Measurements from ENCODE around the gene OR1C1. TPM values are rescaled to one million over a fixed set of nuclear protein-coding genes. Genes with fewer than 3 reads are reported as not detected.
"Not testable (repeated sequence)": the region's sequence is repeated elsewhere in the genome, so short reads cannot be mapped to it uniquely, and the experiment has no call there.

OR1C1 gene
- total RNA-seq, 6 experiments from 2014 or later: not detected

DNA sequence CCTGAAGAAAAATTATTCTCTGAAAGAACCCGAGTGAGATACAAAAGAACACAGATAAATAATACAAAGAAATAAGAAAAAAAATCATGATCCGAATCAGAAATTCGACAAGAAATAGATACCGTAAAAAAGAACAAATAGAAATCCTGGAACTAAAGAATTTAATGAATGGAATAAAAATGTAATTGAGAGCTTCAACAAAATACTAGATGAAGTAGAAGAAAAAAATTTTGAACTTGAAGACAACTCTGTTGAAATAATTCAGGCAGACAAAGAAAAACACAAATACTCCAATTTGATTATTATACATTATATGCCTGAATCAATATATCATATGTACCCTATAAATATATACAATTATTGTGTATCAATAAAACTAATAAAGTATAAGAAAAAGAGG lies 39.1 kb downstream of the OR1C1 start:
- Mint-ChIP-seq H3K9me3 (peaks cover 12% of the 10 kb centered on the region), H3K36me3 (ENCODE audit: low read depth) (no peaks in the 10 kb centered on the region), H3K27ac (no peak overlapping the region), H3K27me3 (ENCODE audit: insufficient read depth) (no peaks in the 10 kb centered on the region; the same call in 1 of the 2 replicates), H3K4me3 (no peak overlapping the region), H3K4me1 (ENCODE audit: low read depth) (no peaks in the 10 kb centered on the region)
- TF ChIP-seq, protein P1, sequence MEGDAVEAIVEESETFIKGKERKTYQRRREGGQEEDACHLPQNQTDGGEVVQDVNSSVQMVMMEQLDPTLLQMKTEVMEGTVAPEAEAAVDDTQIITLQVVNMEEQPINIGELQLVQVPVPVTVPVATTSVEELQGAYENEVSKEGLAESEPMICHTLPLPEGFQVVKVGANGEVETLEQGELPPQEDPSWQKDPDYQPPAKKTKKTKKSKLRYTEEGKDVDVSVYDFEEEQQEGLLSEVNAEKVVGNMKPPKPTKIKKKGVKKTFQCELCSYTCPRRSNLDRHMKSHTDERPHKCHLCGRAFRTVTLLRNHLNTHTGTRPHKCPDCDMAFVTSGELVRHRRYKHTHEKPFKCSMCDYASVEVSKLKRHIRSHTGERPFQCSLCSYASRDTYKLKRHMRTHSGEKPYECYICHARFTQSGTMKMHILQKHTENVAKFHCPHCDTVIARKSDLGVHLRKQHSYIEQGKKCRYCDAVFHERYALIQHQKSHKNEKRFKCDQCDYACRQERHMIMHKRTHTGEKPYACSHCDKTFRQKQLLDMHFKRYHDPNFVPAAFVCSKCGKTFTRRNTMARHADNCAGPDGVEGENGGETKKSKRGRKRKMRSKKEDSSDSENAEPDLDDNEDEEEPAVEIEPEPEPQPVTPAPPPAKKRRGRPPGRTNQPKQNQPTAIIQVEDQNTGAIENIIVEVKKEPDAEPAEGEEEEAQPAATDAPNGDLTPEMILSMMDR (IDR thresholded peaks at IDR 0.05): no peak
- DNase-seq: no peak

DNA sequence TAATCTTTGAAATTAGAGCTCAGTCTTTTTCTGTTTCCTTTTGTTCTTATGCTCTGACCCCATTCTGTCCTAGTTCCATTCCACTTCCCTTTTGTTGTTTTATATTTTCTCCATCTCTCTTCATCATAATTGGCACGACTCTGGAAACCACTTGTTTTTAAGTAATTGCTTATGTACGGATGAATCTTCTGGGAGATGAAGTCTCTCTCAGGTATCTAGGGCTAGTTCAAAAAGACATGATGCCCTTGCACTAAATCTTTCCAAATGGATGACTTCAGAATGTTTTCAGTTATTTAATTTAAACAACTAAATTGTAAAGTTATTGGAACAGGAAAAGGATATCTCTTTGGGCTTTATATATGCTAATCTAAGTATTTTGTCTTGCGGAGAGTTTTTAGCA lies 43.8 kb downstream of the OR1C1 start, which contains the start of gene OR6F1:
Gene OR6F1, minus strand, starts transcription at position 101 of the 400 bp plus-strand sequence. CDS start 3,891 bp downstream, outside the sequence.
- Mint-ChIP-seq H3K27ac (no peak within 1 kb of the TSS), H3K4me3 (no peak within 1 kb of the TSS; the same call in 1 of the 2 replicates), H3K27me3 (ENCODE audit: insufficient read depth) (no peaks in the 10 kb centered on the region; the same call in 1 of the 2 replicates), H3K36me3 (ENCODE audit: low read depth) (no peaks in the 10 kb centered on the region), H3K9me3 (peaks cover 16% of the 10 kb centered on the region), H3K4me1 (ENCODE audit: low read depth) (no peaks in the 10 kb centered on the region)
- TF ChIP-seq, protein P1 (IDR thresholded peaks at IDR 0.05): no peak
- DNase-seq: no peak

DNA sequence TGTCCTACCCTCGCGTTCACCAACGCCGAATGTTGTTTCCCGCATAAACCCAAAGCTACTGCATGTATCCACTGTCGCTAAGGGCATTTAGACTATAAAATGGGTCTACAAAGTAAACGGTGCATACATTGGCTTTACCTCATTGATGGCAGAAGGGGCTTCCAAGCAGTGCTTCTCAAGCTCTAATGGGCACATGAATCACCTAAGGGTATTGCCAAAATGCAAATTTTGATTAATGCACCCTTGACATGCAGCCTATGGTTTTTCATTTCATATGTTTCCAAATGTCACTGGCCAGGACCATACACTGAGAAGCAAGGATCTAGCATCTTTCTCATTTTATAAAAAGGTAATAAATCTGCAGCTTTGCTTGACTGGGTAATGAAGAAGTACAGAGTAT lies 46.6 kb downstream of the OR1C1 start:
- TF ChIP-seq, protein P1 (IDR thresholded peaks at IDR 0.05): no peak

DNA sequence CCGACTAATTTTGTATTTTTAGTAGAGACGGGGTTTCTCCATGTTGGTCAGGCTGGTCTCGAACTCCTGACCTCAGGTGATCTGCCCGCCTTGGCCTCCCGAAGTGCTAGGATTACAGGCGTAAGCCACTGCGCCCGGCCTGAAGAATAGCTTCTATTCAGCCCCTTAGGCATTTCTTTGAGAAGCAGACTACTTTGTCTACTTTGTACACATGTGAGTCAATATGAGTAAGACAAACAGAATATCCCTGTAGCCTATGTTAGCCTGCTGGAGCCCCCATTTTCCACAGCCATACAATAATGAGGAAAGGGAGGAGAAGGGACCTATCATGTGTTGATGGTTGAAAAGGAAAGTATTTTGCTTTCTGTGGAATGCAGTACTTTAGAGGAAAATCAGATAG lies 49.7 kb downstream of the OR1C1 start:
- H3K27me3 Mint-ChIP-seq (ENCODE audit: insufficient read depth); H3K27ac Mint-ChIP-seq; DNase-seq; H3K36me3 Mint-ChIP-seq (ENCODE audit: low read depth); H3K4me1 Mint-ChIP-seq (ENCODE audit: low read depth); H3K4me3 Mint-ChIP-seq: not testable (repeated sequence)
- peaks cover 39% of the 10 kb centered on the region for H3K9me3 Mint-ChIP-seq

More for the DNA sequence above, 46.6 kb downstream of the OR1C1 start:
- H3K36me3 Mint-ChIP-seq (ENCODE audit: low read depth): no peaks in the 10 kb centered on the region; the same call in 1 of the 2 replicates
- H3K4me1 Mint-ChIP-seq (ENCODE audit: low read depth): no peaks in the 10 kb centered on the region
- no peak for DNase-seq
- no peaks in the 10 kb centered on the region for H3K27me3 Mint-ChIP-seq (ENCODE audit: insufficient read depth)
- H3K27ac Mint-ChIP-seq: no peak overlapping the region
- peaks cover 26% of the 10 kb centered on the region for H3K9me3 Mint-ChIP-seq
- H3K4me3 Mint-ChIP-seq: no peak overlapping the region

Other genes with a start within 250 kb of the OR1C1 start
- not detected for gene OR2C3, start 224.1 kb downstream of the OR1C1 start, total RNA-seq (2021; fragmentation: NEBNext Ultra II Directional; extraction: Animal tissue kit (Norgen Biotek cat#: 25700))
- gene GCSAML, start 211.4 kb downstream of the OR1C1 start, total RNA-seq (2021; fragmentation: NEBNext Ultra II Directional; extraction: Animal tissue kit (Norgen Biotek cat#: 25700)): not detected
- not detected for gene OR2G2, start 172.2 kb downstream of the OR1C1 start, total RNA-seq (2021; fragmentation: NEBNext Ultra II Directional; extraction: Animal tissue kit (Norgen Biotek cat#: 25700))
- gene OR2G3, start 155.0 kb downstream of the OR1C1 start, total RNA-seq (2021; fragmentation: NEBNext Ultra II Directional; extraction: Animal tissue kit (Norgen Biotek cat#: 25700)): not detected
- gene OR13G1, start 80.8 kb downstream of the OR1C1 start, total RNA-seq (2021; fragmentation: NEBNext Ultra II Directional; extraction: Animal tissue kit (Norgen Biotek cat#: 25700)): not detected
- not detected for gene OR6F1, start 43.9 kb downstream of the OR1C1 start, total RNA-seq (2021; fragmentation: NEBNext Ultra II Directional; extraction: Animal tissue kit (Norgen Biotek cat#: 25700))
- not detected for gene OR14K1, start 21.9 kb downstream of the OR1C1 start, total RNA-seq (2021; fragmentation: NEBNext Ultra II Directional; extraction: Animal tissue kit (Norgen Biotek cat#: 25700))
- not detected for gene OR14A2, start 12.4 kb downstream of the OR1C1 start, total RNA-seq (2021; fragmentation: NEBNext Ultra II Directional; extraction: Animal tissue kit (Norgen Biotek cat#: 25700))
- gene OR14A16, start 63.6 kb upstream of the OR1C1 start, total RNA-seq (2021; fragmentation: NEBNext Ultra II Directional; extraction: Animal tissue kit (Norgen Biotek cat#: 25700)): not detected
- gene OR11L1, start 81.3 kb upstream of the OR1C1 start, total RNA-seq (2021; fragmentation: NEBNext Ultra II Directional; extraction: Animal tissue kit (Norgen Biotek cat#: 25700)): not detected
- not detected for gene TRIM58, start 96.6 kb upstream of the OR1C1 start, total RNA-seq (2021; fragmentation: NEBNext Ultra II Directional; extraction: Animal tissue kit (Norgen Biotek cat#: 25700))
- gene OR2W3, start 135.0 kb upstream of the OR1C1 start, total RNA-seq (2021; fragmentation: NEBNext Ultra II Directional; extraction: Animal tissue kit (Norgen Biotek cat#: 25700)): not detected
- not detected for gene OR2T8, start 159.7 kb upstream of the OR1C1 start, total RNA-seq (2021; fragmentation: NEBNext Ultra II Directional; extraction: Animal tissue kit (Norgen Biotek cat#: 25700))
- not detected for gene OR2AJ1, start 164.3 kb upstream of the OR1C1 start, total RNA-seq (2021; fragmentation: NEBNext Ultra II Directional; extraction: Animal tissue kit (Norgen Biotek cat#: 25700))
- gene OR2L8, start 188.3 kb upstream of the OR1C1 start, total RNA-seq (2021; fragmentation: NEBNext Ultra II Directional; extraction: Animal tissue kit (Norgen Biotek cat#: 25700)): not detected
- not detected for gene OR2AK2, start 204.7 kb upstream of the OR1C1 start, total RNA-seq (2021; fragmentation: NEBNext Ultra II Directional; extraction: Animal tissue kit (Norgen Biotek cat#: 25700))